Skeletal muscle satellite cell (primary cell): ENCODE data around the gene SLC8B1.

ENCODE experiments used
- H3K27me3 ChIP-seq: 2 replicates; pipeline ENCODE4 v1.7.0; 2013; ENCODE audit warnings: low read length; ENCODE audit not compliant: control insufficient read depth, insufficient read depth
- H3K36me3 ChIP-seq: 2 replicates; pipeline ENCODE4 v1.7.0; 2013; ENCODE audit warnings: mild to moderate bottlenecking, control low read depth, low read length; ENCODE audit not compliant: insufficient read depth
- H3K4me1 ChIP-seq: 2 replicates; pipeline ENCODE4 v1.7.0; 2013; ENCODE audit warnings: low read length; ENCODE audit not compliant: control insufficient read depth, insufficient read depth
- H3K4me2 ChIP-seq: 2 replicates; pipeline ENCODE4 v1.7.0; 2013; ENCODE audit warnings: mild to moderate bottlenecking, low read length
- H3K4me3 ChIP-seq: 2 replicates; pipeline ENCODE4 v1.7.0; 2013; ENCODE audit warnings: low read length
- H3K9ac ChIP-seq: 2 replicates; pipeline ENCODE4 v1.7.0; 2013; ENCODE audit warnings: mild to moderate bottlenecking, low read depth, low read length, moderate library complexity
- H3K9me3 ChIP-seq: replicated peaks from 2 replicates; pipeline ENCODE4 v1.7.0; 2013; ENCODE audit warnings: mild to moderate bottlenecking, control low read depth, low read length

SLC8B1 gene

GRCh38 chr12:113261847-113262470, 73.0 kb downstream of the SLC8B1 start:
- Histone ChIP-seq H3K4me2 (no peak overlapping the region), H3K4me1 (peaks cover 19% of the 10 kb centered on the region), H3K27me3 (no peaks in the 10 kb centered on the region), H3K9ac (no peak overlapping the region), H3K9me3 (no peaks in the 10 kb centered on the region), H3K4me3 (no peak overlapping the region), H3K36me3 (peaks cover 4% of the 10 kb centered on the region)

- H3K9me3 ChIP-seq, result no peaks in the 10 kb centered on the region
Measured at GRCh38 chr12:113260636-113261300, 74.1 kb downstream of the SLC8B1 start.

GRCh38 chr12:113260127-113260526, 74.8 kb downstream of the SLC8B1 start:
- Histone ChIP-seq H3K27me3 (no peaks in the 10 kb centered on the region), H3K9me3 (no peaks in the 10 kb centered on the region), H3K4me2 (no peak overlapping the region), H3K9ac (no peak overlapping the region), H3K4me1 (peaks cover 19% of the 10 kb centered on the region), H3K36me3 (no peaks in the 10 kb centered on the region), H3K4me3 (no peak overlapping the region)

More at GRCh38 chr12:113260636-113261300, 74.1 kb downstream of the SLC8B1 start:
- no peaks in the 10 kb centered on the region for H3K27me3 ChIP-seq
- peaks cover 19% of the 10 kb centered on the region for H3K4me1 ChIP-seq
- H3K36me3 ChIP-seq, result no peaks in the 10 kb centered on the region
- no peak overlapping the region for H3K4me2 ChIP-seq
- H3K9ac ChIP-seq, result no peak overlapping the region
- H3K4me3 ChIP-seq, result no peak overlapping the region

- H3K4me1 ChIP-seq, result peaks cover 18% of the 10 kb centered on the region
- no peak overlapping the region for H3K9ac ChIP-seq
- H3K27me3 ChIP-seq, result no peaks in the 10 kb centered on the region
- H3K9me3 ChIP-seq, result no peaks in the 10 kb centered on the region
- H3K36me3 ChIP-seq, result no peaks in the 10 kb centered on the region
- no peak overlapping the region for H3K4me2 ChIP-seq
- H3K4me3 ChIP-seq, result no peak overlapping the region
Measured at GRCh38 chr12:113257564-113257963, 77.3 kb downstream of the SLC8B1 start.

- H3K9me3 ChIP-seq, result no peaks in the 10 kb centered on the region
- no peaks in the 10 kb centered on the region for H3K36me3 ChIP-seq
- peaks cover 1% of the 10 kb centered on the region for H3K4me1 ChIP-seq
- no peak overlapping the region for H3K4me3 ChIP-seq
- no peak overlapping the region for H3K4me2 ChIP-seq
- H3K27me3 ChIP-seq, result no peaks in the 10 kb centered on the region
- H3K9ac ChIP-seq, result no peak overlapping the region
Measured at GRCh38 chr12:113254298-113254697, 80.6 kb downstream of the SLC8B1 start.

GRCh38 chr12:113253532-113254285, 81.2 kb downstream of the SLC8B1 start:
- no peak overlapping the region for H3K4me2 ChIP-seq
- no peaks in the 10 kb centered on the region for H3K27me3 ChIP-seq
- no peak overlapping the region for H3K9ac ChIP-seq
- H3K4me1 ChIP-seq, result no peaks in the 10 kb centered on the region
- no peaks in the 10 kb centered on the region for H3K9me3 ChIP-seq
- H3K4me3 ChIP-seq, result no peak overlapping the region
- H3K36me3 ChIP-seq, result no peaks in the 10 kb centered on the region

GRCh38 chr12:113252494-113252893, 82.4 kb downstream of the SLC8B1 start:
- no peaks in the 10 kb centered on the region for H3K27me3 ChIP-seq
- no peak overlapping the region for H3K4me2 ChIP-seq
- H3K36me3 ChIP-seq, result no peaks in the 10 kb centered on the region
- no peak overlapping the region for H3K4me3 ChIP-seq
- H3K4me1 ChIP-seq, result peaks cover under 1% of the 10 kb centered on the region
- no peak overlapping the region for H3K9ac ChIP-seq
- no peaks in the 10 kb centered on the region for H3K9me3 ChIP-seq

- H3K9me3 ChIP-seq, result no peaks in the 10 kb centered on the region
- H3K4me1 ChIP-seq, result peaks cover 11% of the 10 kb centered on the region
- no peaks in the 10 kb centered on the region for H3K27me3 ChIP-seq
- H3K9ac ChIP-seq, result no peak overlapping the region
- no peak overlapping the region for H3K4me2 ChIP-seq
- H3K4me3 ChIP-seq, result no peak overlapping the region
- H3K36me3 ChIP-seq, result no peaks in the 10 kb centered on the region
Measured at GRCh38 chr12:113251404-113252070, 83.4 kb downstream of the SLC8B1 start.

- Histone ChIP-seq H3K9me3 (no peaks in the 10 kb centered on the region), H3K4me3 (no peak overlapping the region), H3K4me1 (peaks cover 23% of the 10 kb centered on the region), H3K4me2 (no peak overlapping the region), H3K36me3 (no peaks in the 10 kb centered on the region), H3K27me3 (no peaks in the 10 kb centered on the region), H3K9ac (no peak overlapping the region)
Measured at GRCh38 chr12:113250045-113250444, 84.9 kb downstream of the SLC8B1 start.

GRCh38 chr12:113249546-113249945, 85.4 kb downstream of the SLC8B1 start:
- Histone ChIP-seq H3K4me1 (peaks cover 28% of the 10 kb centered on the region), H3K9me3 (no peaks in the 10 kb centered on the region), H3K4me3 (no peak overlapping the region), H3K9ac (no peak overlapping the region), H3K36me3 (no peaks in the 10 kb centered on the region), H3K4me2 (no peak overlapping the region), H3K27me3 (no peaks in the 10 kb centered on the region)

- Histone ChIP-seq H3K4me1 (peaks cover 34% of the 10 kb centered on the region), H3K9me3 (no peaks in the 10 kb centered on the region), H3K27me3 (no peaks in the 10 kb centered on the region), H3K4me3 (no peak overlapping the region), H3K9ac (no peak overlapping the region), H3K4me2 (no peak overlapping the region), H3K36me3 (no peaks in the 10 kb centered on the region)
Measured at GRCh38 chr12:113248842-113249435, 86.0 kb downstream of the SLC8B1 start.
